ENCODE results near the gene RD3L.

Gene RD3L

GRCh38 chr14:103894034-103894722, 48.2 kb downstream of the RD3L start:
- no peak overlapping the region for H3K4me3 ChIP-seq (ENCODE audit: low read depth, low read length)
- no peak overlapping the region for H3K27ac ChIP-seq (ENCODE audit: low read depth, low read length)

GRCh38 chr14:103892247-103892646, 50.1 kb downstream of the RD3L start:
- Histone ChIP-seq H3K9me3 (ENCODE audit: control insufficient read depth, insufficient read depth, low read depth, low read length) (peaks cover 9% of the 10 kb centered on the region), H3K27ac (ENCODE audit: low read depth, low read length) (no peak overlapping the region)

More at GRCh38 chr14:103894034-103894722, 48.2 kb downstream of the RD3L start:
- peaks cover 3% of the 10 kb centered on the region; the same call in 1 of the 2 replicates for H3K4me1 ChIP-seq (ENCODE audit: control insufficient read depth, insufficient read depth, low read length)
- no peaks in the 10 kb centered on the region for H3K36me3 ChIP-seq (ENCODE audit: control insufficient read depth, insufficient read depth, low read length)
- no peak overlapping the region for H3K9ac ChIP-seq (ENCODE audit: low read length)
- peaks cover 9% of the 10 kb centered on the region for H3K9me3 ChIP-seq (ENCODE audit: control insufficient read depth, insufficient read depth, low read depth, low read length)
- H3K27me3 ChIP-seq (ENCODE audit: control insufficient read depth, insufficient read depth, low read length) = peaks cover 5% of the 10 kb centered on the region; the same call in 1 of the 2 replicates

GRCh38 chr14:103891667-103892215, 50.6 kb downstream of the RD3L start:
- Histone ChIP-seq H3K27me3 (ENCODE audit: control insufficient read depth, insufficient read depth, low read length) (peaks cover 5% of the 10 kb centered on the region; the same call in 1 of the 2 replicates), H3K36me3 (ENCODE audit: control insufficient read depth, insufficient read depth, low read length) (no peaks in the 10 kb centered on the region), H3K9me3 (ENCODE audit: control insufficient read depth, insufficient read depth, low read depth, low read length) (peaks cover 7% of the 10 kb centered on the region), H3K9ac (ENCODE audit: low read length) (no peak overlapping the region), H3K4me3 (ENCODE audit: low read depth, low read length) (no peak overlapping the region), H3K4me1 (ENCODE audit: control insufficient read depth, insufficient read depth, low read length) (peaks cover 9% of the 10 kb centered on the region; the same call in 1 of the 2 replicates), H3K27ac (ENCODE audit: low read depth, low read length) (no peak overlapping the region)

More at GRCh38 chr14:103892247-103892646, 50.1 kb downstream of the RD3L start:
- H3K27me3 ChIP-seq (ENCODE audit: control insufficient read depth, insufficient read depth, low read length) = peaks cover 5% of the 10 kb centered on the region; the same call in 1 of the 2 replicates
- peaks cover 9% of the 10 kb centered on the region; the same call in 1 of the 2 replicates for H3K4me1 ChIP-seq (ENCODE audit: control insufficient read depth, insufficient read depth, low read length)
- H3K9ac ChIP-seq (ENCODE audit: low read length) = no peak overlapping the region
- no peaks in the 10 kb centered on the region for H3K36me3 ChIP-seq (ENCODE audit: control insufficient read depth, insufficient read depth, low read length)
- no peak overlapping the region for H3K4me3 ChIP-seq (ENCODE audit: low read depth, low read length)

GRCh38 chr14:103890821-103891666, 51.3 kb downstream of the RD3L start:
- no peak overlapping the region for H3K9ac ChIP-seq (ENCODE audit: low read length)
- no peak overlapping the region for H3K4me3 ChIP-seq (ENCODE audit: low read depth, low read length)
- H3K36me3 ChIP-seq (ENCODE audit: control insufficient read depth, insufficient read depth, low read length) = no peaks in the 10 kb centered on the region
- H3K27me3 ChIP-seq (ENCODE audit: control insufficient read depth, insufficient read depth, low read length) = no peaks in the 10 kb centered on the region
- H3K9me3 ChIP-seq (ENCODE audit: control insufficient read depth, insufficient read depth, low read depth, low read length) = 0 out of 2 replicates have a peak, but pooled peaks cover under 1% of the 10 kb centered on the region
- H3K27ac ChIP-seq (ENCODE audit: low read depth, low read length) = no peak overlapping the region
- peaks cover 14% of the 10 kb centered on the region for H3K4me1 ChIP-seq (ENCODE audit: control insufficient read depth, insufficient read depth, low read length)

Measured in HUES6 (cell line).